DND-41 (cell line): Measurements from ENCODE around the gene RHEX.

ENCODE experiments used
- ATAC-seq: fragments of 200-7000 bp; cut with Tn5 transposase; 3 replicates; pipeline ENCODE4 v1.9.1; 2021; ENCODE audit warnings: low read depth; ENCODE audit not compliant: insufficient read depth
- DNase-seq: peaks from one replicate; pipeline ENCODE4 v3.0.0-alpha.2; 2020
- H2AFZ ChIP-seq: 2 replicates; pipeline ENCODE4 v1.6.0; 2012; ENCODE audit warnings: low read depth, low read length
- H3K27ac ChIP-seq: 2 replicates; pipeline ENCODE4 v1.5.1; 2012; ENCODE audit warnings: low read length, inconsistent platforms
- H3K27me3 ChIP-seq: fragments of 200-600 bp; sonication (generic); 2 replicates; pipeline ENCODE4 v1.6.0; 2012; ENCODE audit warnings: low read length, mild to moderate bottlenecking, inconsistent platforms; ENCODE audit not compliant: insufficient read depth, poor library complexity
- H3K36me3 ChIP-seq: 2 replicates; pipeline ENCODE4 v1.5.1; 2012; ENCODE audit warnings: low read length, inconsistent platforms; ENCODE audit not compliant: insufficient read depth
- H3K4me1 ChIP-seq: 2 replicates; pipeline ENCODE4 v1.5.1; 2012; ENCODE audit warnings: mild to moderate bottlenecking, low read length; ENCODE audit not compliant: insufficient read depth
- H3K4me2 ChIP-seq: 2 replicates; pipeline ENCODE4 v1.6.0; 2012; ENCODE audit warnings: mild to moderate bottlenecking, moderate library complexity, low read length, inconsistent platforms; ENCODE audit not compliant: insufficient read depth
- H3K4me3 ChIP-seq, 2 experiments: fragments of 200-600 bp in 1 of 2; shearing (Covaris generic) in 1 of 2; 2 replicates each; pipeline ENCODE4 v1.5.1; 2012 to 2016; ENCODE audit warnings: inconsistent platforms in 2 of 2, low read length in 2 of 2, mild to moderate bottlenecking in 2 of 2, low read depth in 1 of 2, moderate library complexity in 1 of 2
- H3K79me2 ChIP-seq: 2 replicates; pipeline ENCODE4 v1.6.0; 2012; ENCODE audit warnings: low read length, inconsistent platforms; ENCODE audit not compliant: insufficient read depth
- H3K9ac ChIP-seq: 2 replicates; pipeline ENCODE4 v1.6.0; 2012; ENCODE audit warnings: low read depth, mild to moderate bottlenecking, inconsistent platforms, low read length, moderate library complexity
- H3K9me3 ChIP-seq: 2 replicates; pipeline ENCODE4 v1.5.1; 2012; ENCODE audit warnings: low read length, moderate library complexity, mild to moderate bottlenecking, inconsistent platforms; ENCODE audit not compliant: insufficient read depth, severe bottlenecking
- H4K20me1 ChIP-seq: 2 replicates; pipeline ENCODE4 v1.6.0; 2012; ENCODE audit warnings: low read length; ENCODE audit not compliant: insufficient read depth
- EZH2 ChIP-seq: IDR thresholded peaks from 3 replicates; pipeline ENCODE4 v1.6.1; 2012; ENCODE audit warnings: borderline replicate concordance, low read depth, mild to moderate bottlenecking, moderate library complexity, low read length, inconsistent platforms; ENCODE audit not compliant: severe bottlenecking
- TF ChIP-seq, protein P1 (sequence below): IDR thresholded peaks from 2 replicates; pipeline ENCODE4 v1.5.1; 2012; ENCODE audit warnings: borderline replicate concordance, low read length, moderate library complexity, mild to moderate bottlenecking; ENCODE audit not compliant: poor library complexity, severe bottlenecking; ENCODE audit errors: extremely low read depth

The RHEX gene

DNA sequence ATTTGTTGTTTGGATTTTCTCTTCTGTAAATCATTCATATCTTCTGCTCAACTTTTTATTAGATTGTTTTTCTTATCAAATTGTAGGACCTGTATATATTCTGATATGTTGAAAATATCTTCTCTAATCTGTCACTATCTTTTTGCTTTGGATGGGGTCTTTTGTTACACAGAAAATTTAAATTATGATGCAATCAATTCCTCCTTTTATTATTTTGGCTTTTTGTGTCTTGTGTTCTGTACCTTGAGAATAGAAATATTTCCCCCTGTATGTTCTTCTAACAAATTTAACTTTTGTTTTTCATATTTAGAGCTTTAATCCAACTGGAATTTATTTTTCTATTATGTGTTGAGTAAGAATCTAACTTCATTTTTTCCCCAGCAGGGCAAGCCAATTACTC, 67.4 kb downstream of the RHEX start:
- TF ChIP-seq EZH2 = no peak
- TF ChIP-seq, protein P1, sequence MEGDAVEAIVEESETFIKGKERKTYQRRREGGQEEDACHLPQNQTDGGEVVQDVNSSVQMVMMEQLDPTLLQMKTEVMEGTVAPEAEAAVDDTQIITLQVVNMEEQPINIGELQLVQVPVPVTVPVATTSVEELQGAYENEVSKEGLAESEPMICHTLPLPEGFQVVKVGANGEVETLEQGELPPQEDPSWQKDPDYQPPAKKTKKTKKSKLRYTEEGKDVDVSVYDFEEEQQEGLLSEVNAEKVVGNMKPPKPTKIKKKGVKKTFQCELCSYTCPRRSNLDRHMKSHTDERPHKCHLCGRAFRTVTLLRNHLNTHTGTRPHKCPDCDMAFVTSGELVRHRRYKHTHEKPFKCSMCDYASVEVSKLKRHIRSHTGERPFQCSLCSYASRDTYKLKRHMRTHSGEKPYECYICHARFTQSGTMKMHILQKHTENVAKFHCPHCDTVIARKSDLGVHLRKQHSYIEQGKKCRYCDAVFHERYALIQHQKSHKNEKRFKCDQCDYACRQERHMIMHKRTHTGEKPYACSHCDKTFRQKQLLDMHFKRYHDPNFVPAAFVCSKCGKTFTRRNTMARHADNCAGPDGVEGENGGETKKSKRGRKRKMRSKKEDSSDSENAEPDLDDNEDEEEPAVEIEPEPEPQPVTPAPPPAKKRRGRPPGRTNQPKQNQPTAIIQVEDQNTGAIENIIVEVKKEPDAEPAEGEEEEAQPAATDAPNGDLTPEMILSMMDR = no peak
- no peaks in the 10 kb centered on the region for H3K36me3 ChIP-seq
- H3K9me3 ChIP-seq = no peaks in the 10 kb centered on the region
- no peak overlapping the region for H3K4me3 ChIP-seq
- no peak overlapping the region for H2AFZ ChIP-seq
- peaks cover 19% of the 10 kb centered on the region for H3K27me3 ChIP-seq
- H3K4me1 ChIP-seq = no peaks in the 10 kb centered on the region
- ATAC-seq (no peak), DNase-seq (no peak)
- H3K27ac ChIP-seq = no peak overlapping the region
- no peak overlapping the region for H3K9ac ChIP-seq
- H4K20me1 ChIP-seq = no peaks in the 10 kb centered on the region; the same call in 1 of the 2 replicates
- no peak overlapping the region for H3K4me2 ChIP-seq
- no peaks in the 10 kb centered on the region for H3K79me2 ChIP-seq

DNA sequence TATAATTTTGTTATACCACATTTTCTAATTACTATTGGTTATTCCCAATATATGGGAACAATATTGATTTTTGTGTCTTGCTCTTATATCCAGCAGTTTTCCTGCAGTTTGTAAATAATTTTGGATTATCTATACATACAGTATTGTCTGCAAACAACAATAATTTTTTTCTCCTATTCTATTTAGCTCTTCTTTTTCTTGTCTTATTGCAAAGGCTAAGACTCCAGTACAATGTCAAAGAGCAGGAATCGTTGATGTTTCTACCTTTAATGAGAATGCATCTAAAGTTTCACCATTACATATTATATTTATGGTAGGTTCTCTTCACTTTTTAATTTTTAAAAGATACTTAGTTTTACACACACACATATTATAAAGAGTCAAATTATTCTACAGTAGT, 68.3 kb downstream of the RHEX start:
- no peak overlapping the region for H3K4me2 ChIP-seq
- no peak overlapping the region for H2AFZ ChIP-seq
- H4K20me1 ChIP-seq = no peaks in the 10 kb centered on the region
- no peaks in the 10 kb centered on the region for H3K9me3 ChIP-seq
- H3K27me3 ChIP-seq = peaks cover 23% of the 10 kb centered on the region
- H3K36me3 ChIP-seq = no peaks in the 10 kb centered on the region
- H3K4me3 ChIP-seq = no peak overlapping the region
- no peak overlapping the region for H3K9ac ChIP-seq
- no peaks in the 10 kb centered on the region for H3K79me2 ChIP-seq
- DNase-seq (no peak), ATAC-seq (no peak)
- TF ChIP-seq EZH2 = no peak
- TF ChIP-seq, protein P1 = no peak
- no peaks in the 10 kb centered on the region for H3K4me1 ChIP-seq
- H3K27ac ChIP-seq = no peak overlapping the region

DNA sequence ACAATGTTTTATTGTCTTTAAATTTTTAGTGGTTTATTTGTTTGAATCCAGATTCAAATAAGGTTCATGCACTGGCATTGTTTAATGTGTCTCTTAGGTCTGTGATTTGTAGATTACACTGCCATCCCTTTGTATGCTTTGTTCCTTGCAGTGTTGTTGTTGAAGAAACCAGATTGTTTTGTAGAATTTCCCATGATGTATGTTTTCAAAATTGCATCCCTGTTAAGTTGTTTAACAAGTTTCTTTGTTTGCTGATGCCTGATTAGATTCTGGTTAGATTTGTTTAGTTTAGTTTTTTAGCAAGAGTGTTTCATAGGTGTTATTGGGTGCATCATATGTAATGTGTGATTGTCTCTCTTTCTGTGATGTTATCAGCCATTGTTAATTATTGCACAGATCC, 69.7 kb downstream of the RHEX start:
- Histone ChIP-seq H3K36me3 (no peaks in the 10 kb centered on the region), H3K79me2 (no peaks in the 10 kb centered on the region), H3K4me2 (no peak overlapping the region), H3K27ac (no peak overlapping the region), H3K27me3 (peaks cover 14% of the 10 kb centered on the region), H4K20me1 (no peaks in the 10 kb centered on the region), H3K9me3 (no peaks in the 10 kb centered on the region), H2AFZ (no peak overlapping the region), H3K4me1 (no peaks in the 10 kb centered on the region), H3K9ac (no peak overlapping the region), H3K4me3 (no peak overlapping the region)
- no peak for TF ChIP-seq EZH2
- TF ChIP-seq, protein P1 = no peak
- no peak for ATAC-seq
- no peak for DNase-seq

DNA sequence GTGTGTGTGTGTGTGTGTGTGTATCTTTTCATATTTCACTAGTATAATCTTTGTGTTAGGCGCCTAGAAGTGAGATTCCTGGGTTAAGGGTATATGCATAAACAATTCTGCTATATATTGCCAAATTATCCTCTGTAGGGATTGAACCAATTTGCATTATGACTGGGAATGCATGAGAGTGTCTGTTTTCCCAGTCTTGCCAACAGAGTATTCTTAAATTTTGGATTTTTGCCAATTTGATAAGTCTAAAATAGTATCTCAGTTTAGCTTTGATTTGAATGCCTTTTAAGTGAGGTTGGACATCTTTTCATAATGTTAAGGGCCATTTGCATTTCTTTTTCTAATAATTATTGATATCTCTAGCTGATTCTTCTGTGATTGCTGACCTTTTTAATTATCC, 72.4 kb downstream of the RHEX start:
- Histone ChIP-seq H3K36me3 (no peaks in the 10 kb centered on the region), H3K9me3 (no peaks in the 10 kb centered on the region), H3K4me1 (no peaks in the 10 kb centered on the region), H3K27ac (no peak overlapping the region), H3K4me3 (no peak overlapping the region), H3K79me2 (no peaks in the 10 kb centered on the region), H2AFZ (no peak overlapping the region), H3K27me3 (peaks cover 14% of the 10 kb centered on the region), H3K9ac (no peak overlapping the region), H3K4me2 (no peak overlapping the region), H4K20me1 (no peaks in the 10 kb centered on the region)
- no peak for ATAC-seq
- TF ChIP-seq, protein P1 = no peak
- TF ChIP-seq EZH2 = no peak
- DNase-seq = no peak
